GM18526 (cell line): ENCODE data around the gene TBC1D24.
A peak's percentile ranks its signal among the peaks of the same experiment; 100 is the strongest.

ENCODE experiments used
- POLR2A ChIP-seq: IDR thresholded peaks from 3 replicates; pipeline ENCODE4 v1.6.1; 2011; ENCODE audit not compliant: insufficient read length; ENCODE audit errors: extremely low read depth

The TBC1D24 gene

GRCh38 chr16:2443555-2443954 lies 31.4 kb upstream of the TBC1D24 start:
- no peak for TF ChIP-seq POLR2A

GRCh38 chr16:2447920-2448583 lies 26.9 kb upstream of the TBC1D24 start:
- TF ChIP-seq POLR2A: no peak

- TF ChIP-seq POLR2A: no peak
Observed at GRCh38 chr16:2449118-2449517, 25.8 kb upstream of the TBC1D24 start.

DNA sequence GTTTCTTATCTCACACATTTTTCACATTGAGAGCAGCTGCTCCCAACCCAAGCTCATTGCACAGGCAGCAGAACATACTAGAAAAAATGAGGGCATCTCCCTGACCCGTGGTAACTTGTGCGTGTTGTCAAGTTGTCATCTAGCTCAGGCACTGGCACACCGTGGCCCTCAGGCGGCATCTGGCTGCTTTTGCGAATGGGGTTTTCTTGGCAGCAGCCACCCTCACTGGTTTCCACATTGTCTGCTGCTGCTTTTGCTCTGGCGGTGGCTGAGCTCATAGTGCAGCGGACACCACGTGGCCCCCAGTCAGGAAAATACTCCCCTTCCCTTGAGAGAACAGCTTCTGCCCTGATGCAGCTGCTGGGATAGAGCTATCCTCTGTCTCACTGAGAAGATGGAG lies 24.4 kb upstream of the TBC1D24 start:
- no peak for TF ChIP-seq POLR2A

DNA sequence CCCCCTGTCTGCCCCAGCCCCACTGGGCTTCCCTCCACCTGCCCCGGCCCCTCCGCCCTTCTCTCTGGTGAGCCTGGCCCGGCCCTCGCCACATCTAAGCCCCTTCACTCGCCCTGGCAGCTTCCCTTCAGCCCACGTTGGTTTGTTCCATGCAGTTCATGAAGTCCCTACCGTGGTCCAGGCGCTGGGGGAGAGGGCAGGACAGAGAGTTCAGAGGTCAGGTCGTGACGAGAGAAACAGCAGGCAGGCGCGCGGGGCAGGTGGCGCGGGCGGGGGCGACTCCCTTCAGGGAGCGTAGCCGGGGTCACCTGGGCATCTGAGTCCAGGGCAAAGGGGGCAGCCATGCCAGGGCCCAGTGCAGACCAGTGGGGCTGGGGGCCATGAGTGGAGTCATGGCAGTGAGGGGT lies 23.9 kb upstream of the TBC1D24 start:
- TF ChIP-seq POLR2A: no peak

- TF ChIP-seq POLR2A: no peak
Observed at GRCh38 chr16:2451851-2452320, 23.0 kb upstream of the TBC1D24 start.

DNA sequence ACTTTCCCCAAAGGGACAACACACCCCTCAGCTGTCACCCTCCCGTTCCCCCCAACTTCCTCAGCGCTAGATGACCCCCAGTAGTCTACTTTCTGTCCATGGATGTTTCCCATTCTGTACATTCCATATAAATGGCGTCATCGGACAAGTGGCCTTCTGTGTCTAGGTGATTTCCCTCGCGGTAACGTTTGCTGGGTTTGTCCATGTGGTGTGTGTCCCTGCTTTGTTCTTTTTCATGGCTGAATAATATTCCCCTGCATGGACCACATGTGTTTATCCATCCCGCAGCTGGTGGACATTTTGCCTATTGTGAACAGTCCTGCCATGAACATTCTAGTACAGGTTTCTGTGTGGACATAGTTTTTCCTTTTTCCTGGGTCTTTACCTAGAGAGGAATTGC lies 22.3 kb upstream of the TBC1D24 start:
- TF ChIP-seq POLR2A: no peak

DNA sequence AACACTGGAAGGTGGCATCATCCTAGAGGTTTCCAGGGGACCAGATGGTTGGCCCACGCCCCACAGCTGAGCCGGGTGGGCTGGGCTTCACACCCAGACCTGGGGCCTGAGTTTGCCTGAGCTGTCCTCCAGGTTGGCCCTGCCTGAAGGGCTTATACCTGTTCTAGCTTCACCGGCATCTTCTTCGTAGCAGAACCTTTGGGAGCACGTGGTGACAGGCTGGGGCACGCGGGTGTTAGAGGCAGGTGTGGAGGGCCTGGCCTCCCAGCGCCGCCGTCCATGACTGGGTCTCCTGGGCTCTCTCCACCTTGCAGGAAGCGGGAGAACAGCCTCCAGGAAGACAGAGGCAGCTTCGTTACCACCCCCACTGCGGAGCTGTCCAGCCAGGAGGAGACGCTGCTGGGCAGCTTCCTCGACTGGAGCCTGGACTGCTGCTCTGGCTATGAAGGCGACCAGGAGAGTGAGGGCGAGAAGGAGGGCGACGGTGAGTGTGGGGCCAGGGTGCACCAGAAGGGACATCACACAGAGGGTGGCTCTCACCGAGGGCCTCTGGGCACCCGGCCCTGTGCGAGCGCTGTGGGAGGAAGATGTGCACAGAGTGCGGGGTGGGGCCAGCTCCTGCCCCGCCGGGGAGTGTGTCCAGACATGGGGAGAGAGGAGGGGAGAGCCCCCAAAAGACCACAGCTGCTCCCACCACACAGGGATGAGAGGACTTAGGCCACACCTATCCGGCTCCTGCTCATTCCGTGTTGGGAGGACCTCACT lies 19.7 kb upstream of the TBC1D24 start:
- TF ChIP-seq POLR2A: no peak

- no peak for TF ChIP-seq POLR2A
Observed at GRCh38 chr16:2456551-2457153, 18.3 kb upstream of the TBC1D24 start.

- no peak for TF ChIP-seq POLR2A
Observed at GRCh38 chr16:2457267-2457666, 17.7 kb upstream of the TBC1D24 start.

GRCh38 chr16:2457946-2458345 lies 17.0 kb upstream of the TBC1D24 start:
- TF ChIP-seq POLR2A: no peak

- TF ChIP-seq POLR2A: no peak
Observed at GRCh38 chr16:2458887-2459646, 15.9 kb upstream of the TBC1D24 start.

DNA sequence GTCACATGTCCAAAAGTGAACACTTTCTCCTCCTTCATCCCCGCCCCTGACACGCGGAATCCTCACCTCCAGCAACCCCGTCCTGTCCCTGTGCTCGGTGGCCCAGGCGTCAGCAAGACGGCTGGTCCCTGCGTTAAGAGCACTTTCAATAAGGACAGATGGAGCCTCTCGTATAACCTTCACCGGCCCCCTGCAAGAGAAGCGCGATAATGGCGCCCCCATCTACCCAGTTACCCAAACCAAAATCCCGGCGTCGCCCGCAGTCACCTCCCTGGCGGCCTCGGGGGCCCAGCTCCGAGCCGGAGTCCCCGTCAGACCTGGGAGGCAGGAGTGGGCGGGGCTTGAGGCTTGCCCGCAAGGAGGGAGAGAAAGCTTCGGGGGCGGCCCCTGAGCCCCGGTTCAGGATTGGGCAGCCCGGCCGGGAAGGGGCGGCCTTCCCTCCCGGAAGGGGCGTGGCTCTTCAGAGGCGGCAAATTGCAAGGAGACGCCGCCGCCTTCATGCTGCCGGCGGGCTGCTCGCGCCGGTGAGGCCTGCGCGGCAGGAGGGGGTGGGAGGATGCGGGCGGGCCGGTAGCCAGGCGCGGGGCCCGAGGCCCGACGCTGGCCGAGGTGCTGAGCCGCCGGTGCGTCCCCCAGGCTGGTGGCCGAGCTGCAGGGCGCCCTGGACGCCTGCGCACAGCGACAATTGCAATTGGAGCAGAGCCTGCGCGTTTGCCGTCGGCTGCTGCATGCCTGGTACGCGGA lies 15.1 kb upstream of the TBC1D24 start, which contains the start of gene TEDC2:
Gene TEDC2, plus strand, starts transcription at position 463 of the 744 bp plus-strand sequence. Its CDS starts 36 bp downstream, at position 499.
- peak; percentile 66 for TF ChIP-seq POLR2A

- no peak for TF ChIP-seq POLR2A
Observed at GRCh38 chr16:2460391-2460713, 14.6 kb upstream of the TBC1D24 start.

- no peak for TF ChIP-seq POLR2A
Observed at GRCh38 chr16:2460916-2461315, 14.0 kb upstream of the TBC1D24 start.
